ENCODE data around the gene FA2H. TPM values are rescaled to one million over a fixed set of nuclear protein-coding genes. Genes with fewer than 3 reads are reported as not detected.

FA2H gene
- total RNA-seq, 2 donors from 2014 or later, result 2.1 to 2.4 TPM

GRCh38 chr16:74738816-74739215 is 35.8 kb downstream of the FA2H start:
- TF ChIP-seq CTCF (conservative IDR thresholded peaks at IDR 0.05), result no peak
- H3K4me3 Mint-ChIP-seq, result no peak overlapping the region
- H3K27me3 Mint-ChIP-seq (ENCODE audit: insufficient read depth), result peaks cover 25% of the 10 kb centered on the region
- H3K9ac ChIP-seq (ENCODE audit: extremely low read depth, low read length, poor library complexity, severe bottlenecking), result no peak overlapping the region
- no peak overlapping the region for H3K27ac ChIP-seq (ENCODE audit: low read depth, low read length)
- peaks cover 36% of the 10 kb centered on the region for H3K4me1 Mint-ChIP-seq
- no peaks in the 10 kb centered on the region for H3K27me3 ChIP-seq (ENCODE audit: control insufficient read depth, insufficient read depth, low read length, poor library complexity, severe bottlenecking)
- H3K36me3 Mint-ChIP-seq (ENCODE audit: low read depth), result no peaks in the 10 kb centered on the region
- no peaks in the 10 kb centered on the region for H3K36me3 ChIP-seq (ENCODE audit: control insufficient read depth, insufficient read depth, low read length)
- H3K9me3 ChIP-seq (ENCODE audit: control insufficient read depth, low read length), result no peaks in the 10 kb centered on the region
- DNase-seq, result no peak
- no peak overlapping the region for H3K27ac Mint-ChIP-seq
- no peak overlapping the region for H3K4me3 ChIP-seq (ENCODE audit: low read length)
- WGBS, 2 experiments (ENCODE audit: insufficient coverage in 1 of 2, insufficient read length in 1 of 2), result 93 to 95% methylated on average over 8 to 11 of the region's 11 CpGs
- no peaks in the 10 kb centered on the region for H3K9me3 Mint-ChIP-seq
- H3K4me1 ChIP-seq (ENCODE audit: control insufficient read depth, insufficient read depth, low read length), result peaks cover 39% of the 10 kb centered on the region

- Histone ChIP-seq H3K4me1 (ENCODE audit: control insufficient read depth, insufficient read depth, low read length) (peaks cover 35% of the 10 kb centered on the region), H3K9ac (ENCODE audit: extremely low read depth, low read length, poor library complexity, severe bottlenecking) (no peak overlapping the region), H3K9me3 (ENCODE audit: control insufficient read depth, low read length) (no peaks in the 10 kb centered on the region), H3K36me3 (ENCODE audit: control insufficient read depth, insufficient read depth, low read length) (no peaks in the 10 kb centered on the region), H3K27me3 (ENCODE audit: control insufficient read depth, insufficient read depth, low read length, poor library complexity, severe bottlenecking) (no peaks in the 10 kb centered on the region), H3K4me3 (ENCODE audit: low read length) (no peak overlapping the region), H3K27ac (ENCODE audit: low read depth, low read length) (no peak overlapping the region)
- 44 to 81% methylated on average over 1 to 10 of the region's 10 CpGs for WGBS, 2 experiments (ENCODE audit: insufficient coverage in 1 of 2, insufficient read length in 1 of 2)
- peaks cover 36% of the 10 kb centered on the region for H3K4me1 Mint-ChIP-seq
- H3K27ac Mint-ChIP-seq, result no peak overlapping the region
- H3K9me3 Mint-ChIP-seq, result no peaks in the 10 kb centered on the region
- no peak overlapping the region for H3K4me3 Mint-ChIP-seq
- H3K27me3 Mint-ChIP-seq (ENCODE audit: insufficient read depth), result peaks cover 27% of the 10 kb centered on the region
- no peaks in the 10 kb centered on the region for H3K36me3 Mint-ChIP-seq (ENCODE audit: low read depth)
- no peak for TF ChIP-seq CTCF (conservative IDR thresholded peaks at IDR 0.05)
- peak; percentile 61 for DNase-seq
These were observed 36.5 kb downstream of the FA2H start for GRCh38 chr16:74738113-74738541.

- no peak for TF ChIP-seq CTCF (conservative IDR thresholded peaks at IDR 0.05)
- Histone ChIP-seq H3K27me3 (ENCODE audit: control insufficient read depth, insufficient read depth, low read length, poor library complexity, severe bottlenecking) (no peaks in the 10 kb centered on the region), H3K27ac (ENCODE audit: low read depth, low read length) (no peak overlapping the region), H3K9me3 (ENCODE audit: control insufficient read depth, low read length) (no peaks in the 10 kb centered on the region), H3K36me3 (ENCODE audit: control insufficient read depth, insufficient read depth, low read length) (no peaks in the 10 kb centered on the region), H3K4me1 (ENCODE audit: control insufficient read depth, insufficient read depth, low read length) (peaks cover 35% of the 10 kb centered on the region), H3K4me3 (ENCODE audit: low read length) (no peak overlapping the region), H3K9ac (ENCODE audit: extremely low read depth, low read length, poor library complexity, severe bottlenecking) (no peak overlapping the region)
- H3K36me3 Mint-ChIP-seq (ENCODE audit: low read depth), result no peaks in the 10 kb centered on the region
- H3K4me1 Mint-ChIP-seq, result peaks cover 36% of the 10 kb centered on the region
- no peak overlapping the region for H3K4me3 Mint-ChIP-seq
- peak overlapping the region; percentile 35 for H3K27ac Mint-ChIP-seq
- DNase-seq, result peak; percentile 49
- no peaks in the 10 kb centered on the region for H3K9me3 Mint-ChIP-seq
- H3K27me3 Mint-ChIP-seq (ENCODE audit: insufficient read depth), result peaks cover 27% of the 10 kb centered on the region
- 79 to 86% methylated on average over 5 to 6 of the region's 6 CpGs for WGBS, 2 experiments (ENCODE audit: insufficient coverage in 1 of 2, insufficient read length in 1 of 2)
These were observed 37.1 kb downstream of the FA2H start for GRCh38 chr16:74737521-74737920.

Measured in endodermal cell (in vitro differentiated cells).